Right forelimb (tissue), 1 donor: Measurements from ENCODE around the gene UMAD1.

ENCODE experiments used
- DNase-seq: peaks from one replicate; pipeline ENCODE4 v3.0.0-alpha.2; 2018

Gene UMAD1

DNA sequence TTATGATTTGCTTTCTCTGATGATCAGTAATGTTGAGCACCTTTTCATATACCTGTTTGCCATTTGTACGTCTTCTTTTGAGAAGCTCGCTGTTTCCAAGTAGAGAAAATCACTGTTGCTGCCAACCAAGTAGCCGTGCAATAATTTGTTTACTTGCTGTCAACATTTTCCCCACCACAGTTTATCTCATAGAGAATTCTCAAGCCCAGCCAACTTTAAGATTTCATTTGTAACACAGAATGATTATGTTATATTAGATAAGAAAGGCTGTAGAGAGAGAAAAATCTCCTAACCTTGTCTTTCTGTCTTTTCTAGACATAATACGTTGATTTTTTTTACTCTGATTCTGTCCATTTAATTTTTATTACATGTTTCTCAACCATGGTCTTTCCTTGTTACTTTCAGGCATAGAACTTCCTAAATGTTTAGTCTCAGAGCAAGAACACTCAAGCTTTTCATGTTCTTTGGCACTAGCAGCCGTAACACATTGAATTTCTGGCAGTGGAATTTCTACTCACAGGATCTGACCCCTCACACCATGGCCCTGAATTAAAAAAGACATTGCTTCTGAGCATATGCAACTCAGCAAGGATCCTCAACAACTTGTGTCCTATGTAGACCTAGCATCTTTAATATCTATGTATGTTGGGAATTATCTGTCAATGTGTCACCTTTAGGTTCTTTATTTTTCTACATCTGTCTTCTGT is 54.7 kb downstream of the UMAD1 start:
- DNase-seq, result no peak

- no peak for DNase-seq
Observed at GRCh38 chr7:7696458-7697119, 56.0 kb downstream of the UMAD1 start.

DNA sequence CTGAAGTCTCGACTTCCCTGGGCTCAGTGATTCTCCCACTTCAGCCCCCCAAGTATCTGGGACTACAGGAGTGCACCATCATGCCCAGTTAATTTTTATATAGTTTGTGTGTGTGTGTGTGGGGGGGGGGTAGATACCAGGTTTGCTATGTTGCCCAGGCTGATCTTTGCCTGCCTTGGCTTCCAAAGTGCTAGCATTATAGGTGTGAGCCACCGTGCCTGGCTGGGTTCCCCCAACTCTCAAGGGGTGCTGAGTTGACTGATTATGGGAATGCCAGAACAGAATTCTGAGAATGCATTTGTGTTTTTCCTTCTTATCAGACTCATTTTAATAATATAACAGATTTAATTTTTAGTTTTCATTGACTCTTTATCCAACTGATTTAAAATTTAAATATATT is 58.4 kb downstream of the UMAD1 start:
- DNase-seq, result no peak

GRCh38 chr7:7699380-7699779 is 58.8 kb downstream of the UMAD1 start:
- DNase-seq, result no peak

GRCh38 chr7:7699970-7700369 is 59.4 kb downstream of the UMAD1 start:
- DNase-seq, result no peak

GRCh38 chr7:7701527-7701926 is 61.0 kb downstream of the UMAD1 start:
- DNase-seq, result no peak

DNA sequence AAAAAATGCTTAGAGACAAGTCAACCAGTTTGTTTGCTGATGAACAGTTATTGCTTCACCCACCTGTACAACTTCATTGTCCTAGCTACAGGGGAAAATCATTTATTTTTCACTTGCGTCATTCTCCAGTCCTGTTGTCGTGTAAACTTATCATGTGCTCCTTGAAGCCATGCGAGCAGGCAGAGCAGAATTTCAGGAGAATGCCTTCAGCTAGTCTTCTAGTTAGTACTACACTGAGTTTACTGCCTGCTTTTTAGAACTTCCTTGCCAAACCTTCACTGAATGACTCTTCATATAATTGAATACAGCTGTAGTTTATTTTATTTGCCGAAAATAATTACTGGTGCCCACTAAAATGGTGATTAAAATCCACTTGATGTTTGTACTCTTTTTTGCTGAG is 62.3 kb downstream of the UMAD1 start:
- DNase-seq, result no peak

- no peak for DNase-seq
Observed at GRCh38 chr7:7703427-7703826, 62.9 kb downstream of the UMAD1 start.

DNA sequence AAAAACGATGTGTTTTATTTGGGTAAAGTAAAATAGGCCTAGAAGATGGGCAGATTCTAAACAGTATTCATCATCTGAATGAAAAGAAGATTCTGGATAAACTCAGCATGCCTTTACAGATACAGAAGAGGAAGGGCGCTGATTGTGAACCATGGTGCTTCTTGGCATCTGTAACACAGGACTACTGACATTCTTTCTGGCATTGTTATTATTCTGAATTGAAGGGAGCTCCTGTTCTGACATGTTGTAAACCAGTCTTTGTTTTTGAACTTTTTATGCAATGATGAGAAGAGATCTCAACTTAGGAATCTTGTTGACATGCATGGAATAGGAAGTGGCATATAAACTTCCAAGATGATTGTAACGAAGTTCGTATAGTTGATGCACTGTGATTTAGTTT is 64.3 kb downstream of the UMAD1 start:
- DNase-seq, result no peak

DNA sequence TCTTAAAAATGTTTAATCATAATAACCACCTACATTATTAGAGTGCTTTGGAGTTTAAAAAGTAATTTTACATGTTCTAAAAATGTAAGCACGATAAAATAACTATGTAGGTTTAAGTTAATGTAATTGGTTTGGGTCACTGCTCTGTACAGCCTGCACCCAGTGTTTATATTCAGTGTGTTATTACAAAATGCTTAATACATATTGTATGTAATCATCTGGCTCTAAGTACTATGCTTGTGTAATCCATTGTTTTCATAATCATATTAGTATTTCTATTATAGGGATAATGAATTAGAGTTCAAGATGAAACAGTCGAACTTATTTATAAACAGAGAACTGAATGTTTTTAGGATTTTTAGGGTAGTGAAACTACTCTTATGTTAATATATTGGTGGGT is 64.8 kb downstream of the UMAD1 start:
- no peak for DNase-seq

- no peak for DNase-seq
Observed at GRCh38 chr7:7706101-7706511, 65.6 kb downstream of the UMAD1 start.

GRCh38 chr7:7706556-7707172 is 66.1 kb downstream of the UMAD1 start:
- DNase-seq, result no peak

GRCh38 chr7:7707246-7707645 is 66.7 kb downstream of the UMAD1 start:
- DNase-seq, result no peak

- DNase-seq, result no peak
Observed at GRCh38 chr7:7707806-7708205, 67.3 kb downstream of the UMAD1 start.

GRCh38 chr7:7709291-7709690 is 68.7 kb downstream of the UMAD1 start:
- no peak for DNase-seq

- no peak for DNase-seq
Observed at GRCh38 chr7:7710469-7710868, 69.9 kb downstream of the UMAD1 start.

- DNase-seq, result no peak
Observed at GRCh38 chr7:7713730-7714129, 73.2 kb downstream of the UMAD1 start.

GRCh38 chr7:7718492-7718891 is 77.9 kb downstream of the UMAD1 start, which contains the start of gene RPA3:
Gene RPA3, minus strand, starts transcription at chr7:7718607. Its CDS starts 78,189 bp downstream, at chr7:7640418.
- DNase-seq, result no peak

DNA sequence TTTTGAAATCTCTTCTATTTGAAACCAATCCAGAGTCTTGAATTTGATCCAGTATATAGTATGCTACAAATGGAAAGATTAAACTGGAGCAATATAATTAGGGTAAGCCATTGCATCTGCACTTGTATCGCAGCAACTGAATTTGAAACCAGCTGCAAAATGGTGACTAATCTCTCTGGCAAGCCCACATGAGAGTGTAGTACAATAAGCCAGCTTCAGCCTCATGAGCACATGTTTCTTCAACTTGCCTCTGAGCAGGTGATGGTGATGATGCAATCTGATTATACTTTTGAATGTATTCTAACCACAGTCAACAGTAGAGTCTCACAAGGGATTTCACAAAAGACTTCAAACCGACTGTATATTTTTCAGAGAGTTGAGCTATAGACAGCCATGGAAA is 78.7 kb downstream of the UMAD1 start:
- no peak for DNase-seq

- peak; percentile 48 for DNase-seq
Observed at GRCh38 chr7:7720193-7720592, 79.6 kb downstream of the UMAD1 start.

GRCh38 chr7:7720750-7721621 is 80.4 kb downstream of the UMAD1 start:
- DNase-seq, result no peak

DNA sequence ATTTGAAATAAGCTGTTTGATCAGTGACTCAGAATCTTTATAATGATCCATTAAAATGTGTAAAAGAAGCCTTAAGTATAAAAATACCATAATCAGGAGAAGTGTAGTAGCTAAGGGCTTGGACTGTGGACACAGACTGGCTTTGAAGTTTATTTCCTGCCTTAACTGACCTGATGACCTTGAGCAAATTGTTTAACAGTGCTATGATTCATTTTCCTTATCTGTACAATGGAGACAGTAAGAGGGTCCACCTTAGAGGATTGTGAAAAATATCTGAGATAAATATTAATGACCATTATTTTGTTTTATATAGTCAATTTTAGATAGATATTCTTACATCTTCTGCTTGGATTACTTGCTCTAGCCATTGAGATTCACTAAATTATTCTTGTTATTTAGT is 91.2 kb downstream of the UMAD1 start:
- no peak for DNase-seq

- no peak for DNase-seq
Observed at GRCh38 chr7:7732621-7733281, 92.2 kb downstream of the UMAD1 start.
